ENCODE results near the gene TMEM97. TPM values are rescaled to one million over a fixed set of nuclear protein-coding genes. Genes with fewer than 3 reads are reported as not detected.

TMEM97 gene
- total RNA-seq, 1 donor from 2014 or later: 13.6 TPM

- Mint-ChIP-seq H3K27me3 (ENCODE audit: low read depth) (no peaks in the 10 kb centered on the region), H3K9me3 (ENCODE audit: low read depth) (no peaks in the 10 kb centered on the region), H3K4me1 (ENCODE audit: low read depth) (peaks cover 18% of the 10 kb centered on the region), H3K36me3 (ENCODE audit: low read depth) (peaks cover 11% of the 10 kb centered on the region), H3K27ac (ENCODE audit: unreplicated experiment) (no peak overlapping the region), H3K4me3 (ENCODE audit: unreplicated experiment) (no peak overlapping the region)
- DNase-seq (ENCODE audit: low spot score): no peak
- peak; percentile 48 for TF ChIP-seq CTCF (IDR thresholded peaks at IDR 0.05)
These were observed 8.7 kb downstream of the TMEM97 start for GRCh38 chr17:28327709-28328108.

- DNase-seq (ENCODE audit: low spot score): no peak
- no peak for TF ChIP-seq CTCF (IDR thresholded peaks at IDR 0.05)
- H3K4me1 Mint-ChIP-seq (ENCODE audit: low read depth): peaks cover 22% of the 10 kb centered on the region
- H3K27ac Mint-ChIP-seq (ENCODE audit: unreplicated experiment): no peak overlapping the region
- no peaks in the 10 kb centered on the region for H3K27me3 Mint-ChIP-seq (ENCODE audit: low read depth)
- no peak overlapping the region for H3K4me3 Mint-ChIP-seq (ENCODE audit: unreplicated experiment)
- peaks cover 11% of the 10 kb centered on the region for H3K36me3 Mint-ChIP-seq (ENCODE audit: low read depth)
- H3K9me3 Mint-ChIP-seq (ENCODE audit: low read depth): no peaks in the 10 kb centered on the region
These were observed 9.3 kb downstream of the TMEM97 start for GRCh38 chr17:28328325-28328724.

- no peak overlapping the region for H3K27ac Mint-ChIP-seq (ENCODE audit: unreplicated experiment)
- no peaks in the 10 kb centered on the region for H3K9me3 Mint-ChIP-seq (ENCODE audit: low read depth)
- peaks cover 38% of the 10 kb centered on the region for H3K4me1 Mint-ChIP-seq (ENCODE audit: low read depth)
- peaks cover 11% of the 10 kb centered on the region for H3K36me3 Mint-ChIP-seq (ENCODE audit: low read depth)
- no peak for TF ChIP-seq CTCF (IDR thresholded peaks at IDR 0.05)
- no peak overlapping the region for H3K4me3 Mint-ChIP-seq (ENCODE audit: unreplicated experiment)
- H3K27me3 Mint-ChIP-seq (ENCODE audit: low read depth): no peaks in the 10 kb centered on the region
- no peak for DNase-seq (ENCODE audit: low spot score)
These were observed 11.7 kb downstream of the TMEM97 start for GRCh38 chr17:28330671-28331070.

GRCh38 chr17:28331891-28332420, 13.0 kb downstream of the TMEM97 start:
- no peak for DNase-seq (ENCODE audit: low spot score)
- Mint-ChIP-seq H3K36me3 (ENCODE audit: low read depth) (peaks cover 11% of the 10 kb centered on the region), H3K4me1 (ENCODE audit: low read depth) (peaks cover 47% of the 10 kb centered on the region), H3K27me3 (ENCODE audit: low read depth) (no peaks in the 10 kb centered on the region), H3K27ac (ENCODE audit: unreplicated experiment) (no peak overlapping the region), H3K9me3 (ENCODE audit: low read depth) (no peaks in the 10 kb centered on the region), H3K4me3 (ENCODE audit: unreplicated experiment) (no peak overlapping the region)
- TF ChIP-seq CTCF (IDR thresholded peaks at IDR 0.05): no peak

- Mint-ChIP-seq H3K27me3 (ENCODE audit: low read depth) (no peaks in the 10 kb centered on the region), H3K4me1 (ENCODE audit: low read depth) (peaks cover 55% of the 10 kb centered on the region), H3K9me3 (ENCODE audit: low read depth) (no peaks in the 10 kb centered on the region), H3K4me3 (ENCODE audit: unreplicated experiment) (peak overlapping the region; percentile 93), H3K36me3 (ENCODE audit: low read depth) (peaks cover 7% of the 10 kb centered on the region), H3K27ac (ENCODE audit: unreplicated experiment) (peak overlapping the region; percentile 27)
- TF ChIP-seq CTCF (IDR thresholded peaks at IDR 0.05): no peak
- DNase-seq (ENCODE audit: low spot score): no peak
These were observed 14.2 kb downstream of the TMEM97 start for GRCh38 chr17:28333083-28333746.

Measured in chondrocyte (in vitro differentiated cells).